Measurements from ENCODE around the gene TTF2. TPM values are rescaled to one million over a fixed set of nuclear protein-coding genes. Genes with fewer than 3 reads are reported as not detected.

Gene TTF2
- total and polyA plus RNA-seq, 2 of the 8 experiments (the other 6 are each of a cell fraction or from before 2014, with no cell fraction given), result 16.9 to 89.6 TPM

DNA sequence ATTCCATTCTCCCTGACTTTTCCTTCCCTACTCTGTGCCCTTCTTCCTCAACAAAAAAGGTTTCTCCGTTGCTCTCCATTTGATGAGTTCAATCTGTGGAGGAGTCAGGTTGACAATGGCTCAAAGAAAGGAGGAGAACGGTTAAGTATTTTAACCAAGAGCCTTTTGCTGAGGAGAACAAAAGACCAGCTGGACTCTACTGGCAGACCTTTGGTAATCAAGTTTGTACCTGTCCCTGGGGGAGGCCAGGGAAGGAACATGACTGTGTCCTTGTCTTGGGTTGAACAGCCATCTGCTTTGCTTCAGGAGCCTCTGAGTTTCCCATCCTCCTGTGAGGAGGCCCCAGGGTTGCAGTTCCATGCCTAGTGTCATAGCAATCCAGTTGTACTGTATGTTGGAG, 29.9 kb downstream of the TTF2 start:
- 68% methylated on average over 2 of the region's 2 CpGs; no CpG with 5 or more reads in 1 of the 2 experiments for WGBS, 2 experiments (ENCODE audit: extremely low coverage in 1 of 2, insufficient coverage in 1 of 2, insufficient read length in 1 of 2, insufficient replicate concordance in 2 of 2, low coverage in 1 of 2, low lambda C conversion rate in 2 of 2, missing lambda C conversion rate in 1 of 2)
- H3K27ac ChIP-seq (ENCODE audit: low read depth, low read length), result no peak overlapping the region
- H3K4me3 ChIP-seq (ENCODE audit: extremely low read depth in 1 of 4, insufficient read depth in 2 of 4, low read depth in 3 of 4, low read length in 4 of 4), result no peak overlapping the region
- H3K56ac ChIP-seq (replicated peaks; ENCODE audit: insufficient read length, low read depth, low read length), result no peak overlapping the region
- peaks cover 0 to 9% (median 2%) of the 10 kb centered on the region in 4 experiments; a peak in 2 of 7 replicates for H3K4me1 ChIP-seq (replicated peaks in 1 of 4; ENCODE audit: control insufficient read depth in 3 of 4, insufficient read depth in 4 of 4, low read length in 3 of 4)
- H3K23ac ChIP-seq (ENCODE audit: insufficient read length), result no peak overlapping the region
- H4K91ac ChIP-seq (replicated peaks; ENCODE audit: insufficient read length, low read length), result no peak overlapping the region
- ChIA-PET CTCF (ENCODE audit: partially characterized antibody) (interaction anchor here (6.7 to 7.5 kb wide), 2 partner anchors 22 to 196 kb away, joined by 49 to 52 read pairs; no protein-coding TSS in a partner anchor), POLR2A (ENCODE audit: partially characterized antibody) (interaction anchor here (0.6 to 2.4 kb wide), 4 partner anchors 9 to 749 kb away, joined by 3 to 7 read pairs (median 4); no protein-coding TSS in a partner anchor)
- H2BK12ac ChIP-seq (ENCODE audit: low read depth, low read length), result no peak overlapping the region
- no peak for FAIRE-seq
- no peak overlapping the region for H4K5ac ChIP-seq (ENCODE audit: insufficient read length, low read depth, low read length)
- no peaks in the 10 kb centered on the region for H4K20me1 ChIP-seq (replicated peaks in 1 of 2; ENCODE audit: control insufficient read depth in 1 of 2, insufficient read depth in 2 of 2, low read length in 2 of 2)
- H3K18ac ChIP-seq (ENCODE audit: extremely low read depth, low read length), result no peak overlapping the region
- no peak overlapping the region for H2BK15ac ChIP-seq (ENCODE audit: low read length)
- no peak overlapping the region for H3K4ac ChIP-seq (replicated peaks; ENCODE audit: insufficient read length, low read depth, low read length)
- H2BK120ac ChIP-seq (replicated peaks; ENCODE audit: low read depth, low read length), result no peak overlapping the region
- H3K27me3 ChIP-seq (replicated peaks in 1 of 4; ENCODE audit: control insufficient read depth in 3 of 4, extremely low read depth in 1 of 4, insufficient read depth in 3 of 4, low read length in 3 of 4), result no peaks in the 10 kb centered on the region
- no peaks in the 10 kb centered on the region for H3K79me1 ChIP-seq (ENCODE audit: low read depth, low read length)
- peaks cover 24 to 73% (median 55%) of the 10 kb centered on the region in 4 experiments for H3K36me3 ChIP-seq (ENCODE audit: control insufficient read depth in 2 of 4, insufficient read depth in 4 of 4, low read length in 3 of 4)
- H2BK5ac ChIP-seq (ENCODE audit: low read depth, low read length), result no peak overlapping the region
- H2AK5ac ChIP-seq (ENCODE audit: low read depth, low read length), result no peak overlapping the region
- DNase-seq (ENCODE audit: low read depth in 1 of 2, low spot score in 2 of 2), result no peak
- H3K14ac ChIP-seq (ENCODE audit: insufficient read length), result no peak overlapping the region
- H3K9ac ChIP-seq (replicated peaks in 1 of 4; ENCODE audit: extremely low read depth in 1 of 4, low read depth in 3 of 4, low read length in 3 of 4), result no peak overlapping the region
- no peak overlapping the region for H2AFZ ChIP-seq (ENCODE audit: low read length)
- no peak overlapping the region for H2BK20ac ChIP-seq (ENCODE audit: low read length)
- H3K9me3 ChIP-seq (ENCODE audit: insufficient read depth in 2 of 2, low read depth in 1 of 2, low read length in 1 of 2), result no peaks in the 10 kb centered on the region
- no peak overlapping the region for H3K4me2 ChIP-seq (ENCODE audit: insufficient read depth in 1 of 2, low read depth in 2 of 2, low read length in 2 of 2)
- H3K23me2 ChIP-seq (ENCODE audit: low read depth, low read length), result no peaks in the 10 kb centered on the region
- H3K79me2 ChIP-seq (ENCODE audit: control insufficient read depth in 1 of 2, insufficient read depth in 2 of 2, low read length in 2 of 2), result no peaks in the 10 kb centered on the region
- H4K8ac ChIP-seq (ENCODE audit: extremely low read depth, insufficient read depth, low read length), result no peak overlapping the region
- TF ChIP-seq, protein P1, sequence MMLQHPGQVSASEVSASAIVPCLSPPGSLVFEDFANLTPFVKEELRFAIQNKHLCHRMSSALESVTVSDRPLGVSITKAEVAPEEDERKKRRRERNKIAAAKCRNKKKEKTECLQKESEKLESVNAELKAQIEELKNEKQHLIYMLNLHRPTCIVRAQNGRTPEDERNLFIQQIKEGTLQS (IDR thresholded peaks at IDR 0.05; ENCODE audit: insufficient read depth, low read depth, low read length), result no peak
- no peak for TF ChIP-seq RNF2 (IDR thresholded peaks at IDR 0.05; ENCODE audit: borderline replicate concordance, low read depth, low read length, missing control alignments, poor library complexity, severe bottlenecking)
- TF ChIP-seq HDAC2 (IDR thresholded peaks at IDR 0.05; ENCODE audit: borderline replicate concordance in 1 of 2, low read depth in 2 of 2, low read length in 2 of 2), result no peak
- TF ChIP-seq SIX5 (IDR thresholded peaks at IDR 0.05; ENCODE audit: low read depth, low read length), result no peak
- no peak for TF ChIP-seq POU5F1 (IDR thresholded peaks at IDR 0.05; ENCODE audit: low read depth, low read length)
- TF ChIP-seq TAF7 (optimal IDR thresholded peaks at IDR 0.05; ENCODE audit: borderline replicate concordance, low read depth, low read length), result no peak
- no peak for TF ChIP-seq TAF1 (IDR thresholded peaks at IDR 0.05; ENCODE audit: low read depth, low read length)
- TF ChIP-seq TBP (IDR thresholded peaks at IDR 0.05; ENCODE audit: low read depth, low read length), result no peak
- no peak for TF ChIP-seq MAFK (IDR thresholded peaks at IDR 0.05; ENCODE audit: low read depth, low read length)
- no peak for TF ChIP-seq CEBPB (IDR thresholded peaks at IDR 0.05; ENCODE audit: low read depth, low read length)
- TF ChIP-seq TCF12 (IDR thresholded peaks at IDR 0.05; ENCODE audit: low read depth, low read length), result no peak
- TF ChIP-seq, protein P2, sequence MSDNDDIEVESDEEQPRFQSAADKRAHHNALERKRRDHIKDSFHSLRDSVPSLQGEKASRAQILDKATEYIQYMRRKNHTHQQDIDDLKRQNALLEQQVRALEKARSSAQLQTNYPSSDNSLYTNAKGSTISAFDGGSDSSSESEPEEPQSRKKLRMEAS (IDR thresholded peaks at IDR 0.05), result no peak
- TF ChIP-seq RAD21 (IDR thresholded peaks at IDR 0.05 in 1 of 2, conservative IDR thresholded peaks at IDR 0.05 in 1 of 2; ENCODE audit: low read depth in 2 of 2, low read length in 2 of 2), result no peak
